ENCODE measurements around the gene GADD45G. TPM values are rescaled to one million over a fixed set of nuclear protein-coding genes. Genes with fewer than 3 reads are reported as not detected.

GADD45G gene
- total RNA-seq, 1 donor from 2014 or later: 19.8 TPM

- Histone ChIP-seq H3K36me3 (no peaks in the 10 kb centered on the region), H3K27ac (no peak overlapping the region), H3K27me3 (no peaks in the 10 kb centered on the region), H3K9me3 (no peaks in the 10 kb centered on the region), H3K4me3 (no peak overlapping the region), H3K4me1 (peaks cover 21% of the 10 kb centered on the region)
- DNase-seq (no peak), ATAC-seq (no peak)
- TF ChIP-seq CTCF (IDR thresholded peaks at IDR 0.05): no peak
- intact Hi-C loops (cut with DNase I): no loop called here
Measured at GRCh38 chr9:89641980-89642379, 37.2 kb downstream of the GADD45G start.

- H3K36me3 ChIP-seq: no peaks in the 10 kb centered on the region
- ATAC-seq (no peak), DNase-seq (no peak)
- intact Hi-C loops (cut with DNase I): no loop called here
- no peaks in the 10 kb centered on the region for H3K9me3 ChIP-seq
- no peak overlapping the region for H3K4me3 ChIP-seq
- no peak overlapping the region for H3K27ac ChIP-seq
- TF ChIP-seq CTCF (IDR thresholded peaks at IDR 0.05): no peak
- H3K27me3 ChIP-seq: no peaks in the 10 kb centered on the region
- H3K4me1 ChIP-seq: peaks cover 21% of the 10 kb centered on the region
Measured at GRCh38 chr9:89642789-89643188, 38.0 kb downstream of the GADD45G start.

GRCh38 chr9:89646189-89646939 is 41.6 kb downstream of the GADD45G start:
- no peak overlapping the region for H3K4me3 ChIP-seq
- intact Hi-C loops (cut with DNase I): no loop called here
- no peak for ATAC-seq
- no peak for DNase-seq
- no peaks in the 10 kb centered on the region for H3K36me3 ChIP-seq
- H3K27me3 ChIP-seq: no peaks in the 10 kb centered on the region
- no peak for TF ChIP-seq CTCF (IDR thresholded peaks at IDR 0.05)
- no peak overlapping the region for H3K27ac ChIP-seq
- no peaks in the 10 kb centered on the region for H3K9me3 ChIP-seq
- H3K4me1 ChIP-seq: no peaks in the 10 kb centered on the region

- H3K4me3 ChIP-seq: no peak overlapping the region
- H3K4me1 ChIP-seq: no peaks in the 10 kb centered on the region
- no peak for TF ChIP-seq CTCF (IDR thresholded peaks at IDR 0.05)
- H3K27me3 ChIP-seq: no peaks in the 10 kb centered on the region
- H3K27ac ChIP-seq: no peak overlapping the region
- intact Hi-C loops (cut with DNase I): no loop called here
- H3K9me3 ChIP-seq: no peaks in the 10 kb centered on the region
- DNase-seq (no peak), ATAC-seq (peak; percentile 10)
- no peaks in the 10 kb centered on the region for H3K36me3 ChIP-seq
Measured at GRCh38 chr9:89647366-89648128, 42.7 kb downstream of the GADD45G start.

- TF ChIP-seq CTCF (IDR thresholded peaks at IDR 0.05): no peak
- intact Hi-C loops (cut with DNase I): no loop called here
- no peak overlapping the region for H3K4me3 ChIP-seq
- no peaks in the 10 kb centered on the region for H3K36me3 ChIP-seq
- no peaks in the 10 kb centered on the region for H3K27me3 ChIP-seq
- H3K4me1 ChIP-seq: no peaks in the 10 kb centered on the region
- no peaks in the 10 kb centered on the region for H3K9me3 ChIP-seq
- peak; percentile 44 for ATAC-seq
- H3K27ac ChIP-seq: no peak overlapping the region
- peak; percentile 30 for DNase-seq
Measured at GRCh38 chr9:89648247-89649000, 43.6 kb downstream of the GADD45G start.

Measured in upper lobe of right lung (tissue), 1 donor.